ENCODE results near the gene HYI. TPM values are rescaled to one million over a fixed set of nuclear protein-coding genes. Genes with fewer than 3 reads are reported as not detected.

The HYI gene
- total RNA-seq, 2 donors from 2014 or later: 34.4 to 34.8 TPM

DNA sequence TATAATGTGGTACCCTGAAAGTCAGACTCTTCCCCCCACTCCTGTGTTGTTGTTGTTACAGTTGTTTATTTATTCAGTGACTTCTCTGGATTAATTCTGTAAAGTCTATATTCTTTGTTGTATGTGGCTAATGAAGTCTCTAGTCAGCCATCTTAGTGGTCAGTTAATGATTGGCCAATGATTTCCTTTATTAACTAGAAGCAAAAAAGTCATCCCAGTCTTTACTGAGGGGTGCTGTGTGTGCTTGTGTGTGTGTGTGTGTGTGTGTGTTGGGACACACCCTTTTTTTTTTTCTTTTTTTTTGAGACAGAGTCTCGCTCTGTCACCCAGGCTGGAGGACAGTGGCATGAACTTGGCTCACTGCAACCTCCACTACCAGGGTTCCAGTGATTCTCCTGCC lies 37.3 kb upstream of the HYI start:
- WGBS, 2 experiments (ENCODE audit: insufficient coverage in 1 of 2, insufficient read length in 1 of 2): 81% methylated on average over 1 of the region's 1 CpG; no CpG with 5 or more reads in 1 of the 2 experiments

DNA sequence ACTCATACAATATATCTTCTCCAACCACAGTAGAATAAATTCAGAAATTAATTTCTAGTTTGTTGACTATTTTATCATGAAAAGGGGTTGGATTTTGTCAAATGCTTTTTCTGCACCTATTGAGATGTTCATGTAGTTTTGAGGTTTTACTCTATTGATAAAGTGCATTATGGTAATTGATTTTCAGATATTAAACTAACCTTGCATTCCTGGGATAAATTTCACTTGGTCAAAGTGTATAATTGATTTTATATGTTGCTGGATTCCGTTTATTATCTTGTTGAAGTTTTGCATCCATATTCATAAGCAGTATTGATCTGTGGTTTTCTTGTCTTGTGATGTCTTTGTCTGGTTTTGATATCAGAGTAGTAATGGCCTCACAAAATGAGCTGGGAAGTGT lies 34.4 kb upstream of the HYI start:
- Mint-ChIP-seq H3K4me3 (no peak overlapping the region), H3K4me1 (no peaks in the 10 kb centered on the region), H3K27me3 (ENCODE audit: insufficient read depth) (peaks cover 4% of the 10 kb centered on the region), H3K9me3 (peaks cover 49% of the 10 kb centered on the region), H3K27ac (no peak overlapping the region), H3K36me3 (ENCODE audit: low read depth) (no peaks in the 10 kb centered on the region)
- WGBS, 2 experiments (ENCODE audit: insufficient coverage in 1 of 2, insufficient read length in 1 of 2): 83 to 100% methylated on average over 1 of the region's 1 CpG
- H3K27me3 ChIP-seq (ENCODE audit: control insufficient read depth, insufficient read depth, low read length, poor library complexity, severe bottlenecking): no peaks in the 10 kb centered on the region
- no peak overlapping the region for H3K9ac ChIP-seq (ENCODE audit: extremely low read depth, low read length, poor library complexity, severe bottlenecking)
- peaks cover 36% of the 10 kb centered on the region for H3K9me3 ChIP-seq (ENCODE audit: control insufficient read depth, low read length)
- no peaks in the 10 kb centered on the region for H3K4me1 ChIP-seq (ENCODE audit: control insufficient read depth, insufficient read depth, low read length)
- no peak for TF ChIP-seq CTCF (conservative IDR thresholded peaks at IDR 0.05)
- DNase-seq: no peak
- H3K36me3 ChIP-seq (ENCODE audit: control insufficient read depth, insufficient read depth, low read length): no peaks in the 10 kb centered on the region
- no peak overlapping the region for H3K27ac ChIP-seq (ENCODE audit: low read depth, low read length)
- H3K4me3 ChIP-seq (ENCODE audit: low read length): no peak overlapping the region

More for the DNA sequence above, 37.3 kb upstream of the HYI start:
- Mint-ChIP-seq H3K27me3 (ENCODE audit: insufficient read depth) (peaks cover 4% of the 10 kb centered on the region), H3K9me3 (peaks cover 48% of the 10 kb centered on the region), H3K4me1 (peaks cover 9% of the 10 kb centered on the region), H3K27ac (no peak overlapping the region), H3K4me3 (no peak overlapping the region), H3K36me3 (ENCODE audit: low read depth) (no peaks in the 10 kb centered on the region)
- H3K4me3 ChIP-seq (ENCODE audit: low read length): no peak overlapping the region
- no peak for DNase-seq
- no peaks in the 10 kb centered on the region for H3K27me3 ChIP-seq (ENCODE audit: control insufficient read depth, insufficient read depth, low read length, poor library complexity, severe bottlenecking)
- H3K9me3 ChIP-seq (ENCODE audit: control insufficient read depth, low read length): peaks cover 36% of the 10 kb centered on the region
- no peak overlapping the region for H3K27ac ChIP-seq (ENCODE audit: low read depth, low read length)
- TF ChIP-seq CTCF (conservative IDR thresholded peaks at IDR 0.05): no peak
- H3K9ac ChIP-seq (ENCODE audit: extremely low read depth, low read length, poor library complexity, severe bottlenecking): no peak overlapping the region
- H3K4me1 ChIP-seq (ENCODE audit: control insufficient read depth, insufficient read depth, low read length): no peaks in the 10 kb centered on the region
- H3K36me3 ChIP-seq (ENCODE audit: control insufficient read depth, insufficient read depth, low read length): no peaks in the 10 kb centered on the region

DNA sequence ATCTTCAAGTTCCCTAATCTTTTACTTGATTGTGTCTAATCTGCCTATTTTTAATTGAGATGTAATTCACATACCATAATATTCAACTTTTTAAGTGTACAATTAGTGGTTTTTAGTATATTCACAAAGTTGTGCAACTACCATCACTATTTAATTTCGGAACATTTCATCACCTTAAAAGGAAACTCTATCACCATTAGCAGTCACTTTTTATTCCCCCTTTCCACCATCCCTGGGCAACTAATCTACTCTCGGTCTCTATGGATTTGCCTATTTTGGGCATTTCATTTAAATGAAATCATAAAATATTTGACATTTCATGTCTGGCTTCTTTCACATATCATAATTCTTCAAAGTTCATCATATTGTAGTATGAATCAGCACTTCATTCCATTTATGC lies 30.6 kb upstream of the HYI start:
- no peak overlapping the region for H3K4me3 ChIP-seq (ENCODE audit: low read length)
- DNase-seq: no peak
- Mint-ChIP-seq H3K9me3 (peaks cover 23% of the 10 kb centered on the region), H3K27me3 (ENCODE audit: insufficient read depth) (no peaks in the 10 kb centered on the region), H3K36me3 (ENCODE audit: low read depth) (no peaks in the 10 kb centered on the region), H3K4me3 (no peak overlapping the region), H3K27ac (no peak overlapping the region), H3K4me1 (no peaks in the 10 kb centered on the region)
- H3K36me3 ChIP-seq (ENCODE audit: control insufficient read depth, insufficient read depth, low read length): no peaks in the 10 kb centered on the region
- WGBS, 2 experiments (ENCODE audit: insufficient coverage in 1 of 2, insufficient read length in 1 of 2): 67 to 88% methylated on average over 2 of the region's 2 CpGs
- no peak overlapping the region for H3K9ac ChIP-seq (ENCODE audit: extremely low read depth, low read length, poor library complexity, severe bottlenecking)
- peaks cover 13% of the 10 kb centered on the region for H3K9me3 ChIP-seq (ENCODE audit: control insufficient read depth, low read length)
- H3K27me3 ChIP-seq (ENCODE audit: control insufficient read depth, insufficient read depth, low read length, poor library complexity, severe bottlenecking): no peaks in the 10 kb centered on the region
- no peak for TF ChIP-seq CTCF (conservative IDR thresholded peaks at IDR 0.05)
- no peaks in the 10 kb centered on the region for H3K4me1 ChIP-seq (ENCODE audit: control insufficient read depth, insufficient read depth, low read length)
- H3K27ac ChIP-seq (ENCODE audit: low read depth, low read length): no peak overlapping the region
